Thyroid gland (tissue), 4 donors: ENCODE measurements around the gene MAP2K4. TPM values are rescaled to one million over a fixed set of nuclear protein-coding genes. Genes with fewer than 3 reads are reported as not detected.

ENCODE experiments used
- DNase-seq, 2 donors: peaks; one replicate each; pipeline ENCODE4 v3.0.0-alpha.2; 2019
- H3K27ac ChIP-seq, 3 donors: fragments of 200-600 bp; sonication (generic); 1 replicate in 2 of 3; 2 replicates in 1 of 3; pipeline ENCODE4 v1.5.1; 2016 to 2019; ENCODE audit warnings: mild to moderate bottlenecking in 1 of 3, moderate library complexity in 1 of 3
- H3K27me3 ChIP-seq: fragments of 200-600 bp; sonication (generic); one replicate; pipeline ENCODE4 v1.5.1; 2019
- H3K36me3 ChIP-seq, 2 donors: fragments of 200-600 bp; sonication (generic); one replicate each; pipeline ENCODE4 v1.5.1; 2016 to 2019
- H3K4me1 ChIP-seq, 2 donors: fragments of 200-600 bp; sonication (generic); one replicate each; pipeline ENCODE4 v1.5.1; 2017 to 2019
- H3K4me3 ChIP-seq, 3 donors: fragments of 200-600 bp; sonication (generic); replicated peaks in 1 of 3; 1 replicate in 2 of 3; 2 replicates in 1 of 3; pipeline ENCODE4 v1.5.1; 2016; ENCODE audit warnings: mild to moderate bottlenecking in 1 of 3
- H3K9me3 ChIP-seq: fragments of 200-600 bp; sonication (generic); one replicate; pipeline ENCODE4 v1.5.1; 2017
- POLR2A ChIP-seq, 2 donors: fragments of 450-650 bp; IDR thresholded peaks; one replicate each; pipeline ENCODE4 v1.6.1; 2017; ENCODE audit warnings: antibody characterized with exemption in 2 of 2, mild to moderate bottlenecking in 2 of 2, moderate library complexity in 1 of 2
- WGBS, 2 donors: methylation state at CpG; one replicate each; pipeline ENCODE4 v1.1.5; 2017; 5-methylcytosine and 5-hydroxymethylcytosine counted together
- intact Hi-C: fragments of 100-400 bp; cut with DNase I; formaldehyde crosslinking; loops from one replicate; pipeline ENCODE4 v1.15.1; 2023
- total RNA-seq, 4 donors: library from RNA; depleted of rRNA; stranded (reverse); fragments of >200 nt; gene quantifications; one replicate each; pipeline ENCODE4 v1.2.3, GENCODE V29; 2016
- TF ChIP-seq, protein P1 (sequence below), 6 experiments: fragments of 200-600 bp in 3 of 6; fragments of 450-650 bp in 3 of 6; sonication (generic) in 3 of 6; IDR thresholded peaks; one replicate each; pipeline ENCODE4 v1.5.1; 2016 to 2019; ENCODE audit warnings: antibody characterized with exemption in 6 of 6, mild to moderate bottlenecking in 2 of 6, inconsistent platforms in 1 of 6, moderate library complexity in 1 of 6

The MAP2K4 gene
- total RNA-seq, 4 donors from 2014 or later, result 41.6 to 53.2 (median 47.8) TPM

DNA sequence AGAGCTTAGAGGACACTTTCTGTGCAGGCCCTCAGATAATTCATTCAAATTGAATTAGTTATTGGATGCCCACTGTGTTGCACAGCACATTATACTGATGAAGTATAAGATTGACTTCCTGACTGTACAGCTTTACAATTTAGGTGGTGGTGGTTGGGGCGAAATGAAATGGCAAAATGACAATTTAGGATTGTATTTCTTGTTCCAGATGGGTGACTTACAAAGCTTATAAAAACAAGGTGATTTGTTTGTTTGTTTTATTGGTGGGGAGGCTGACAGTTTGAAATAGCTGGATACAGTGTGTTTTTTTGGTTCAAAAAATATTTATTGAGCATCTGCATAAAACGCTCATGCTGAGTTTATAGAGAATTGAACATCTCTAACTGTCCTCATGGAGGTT, 1.6 kb downstream of the MAP2K4 start:
- Histone ChIP-seq H3K27me3 (no peaks in the 10 kb centered on the region), H3K9me3 (no peaks in the 10 kb centered on the region), H3K4me1 (peaks cover 45 to 51% of the 10 kb centered on the region in 2 donors), H3K4me3 (no peak overlapping the region), H3K36me3 (no peaks in the 10 kb centered on the region), H3K27ac (no peak overlapping the region)
- intact Hi-C loops, result no loop called here
- 70 to 79% methylated on average over 2 of the region's 2 CpGs for WGBS, 2 donors
- no peak for DNase-seq
- TF ChIP-seq, protein P1, sequence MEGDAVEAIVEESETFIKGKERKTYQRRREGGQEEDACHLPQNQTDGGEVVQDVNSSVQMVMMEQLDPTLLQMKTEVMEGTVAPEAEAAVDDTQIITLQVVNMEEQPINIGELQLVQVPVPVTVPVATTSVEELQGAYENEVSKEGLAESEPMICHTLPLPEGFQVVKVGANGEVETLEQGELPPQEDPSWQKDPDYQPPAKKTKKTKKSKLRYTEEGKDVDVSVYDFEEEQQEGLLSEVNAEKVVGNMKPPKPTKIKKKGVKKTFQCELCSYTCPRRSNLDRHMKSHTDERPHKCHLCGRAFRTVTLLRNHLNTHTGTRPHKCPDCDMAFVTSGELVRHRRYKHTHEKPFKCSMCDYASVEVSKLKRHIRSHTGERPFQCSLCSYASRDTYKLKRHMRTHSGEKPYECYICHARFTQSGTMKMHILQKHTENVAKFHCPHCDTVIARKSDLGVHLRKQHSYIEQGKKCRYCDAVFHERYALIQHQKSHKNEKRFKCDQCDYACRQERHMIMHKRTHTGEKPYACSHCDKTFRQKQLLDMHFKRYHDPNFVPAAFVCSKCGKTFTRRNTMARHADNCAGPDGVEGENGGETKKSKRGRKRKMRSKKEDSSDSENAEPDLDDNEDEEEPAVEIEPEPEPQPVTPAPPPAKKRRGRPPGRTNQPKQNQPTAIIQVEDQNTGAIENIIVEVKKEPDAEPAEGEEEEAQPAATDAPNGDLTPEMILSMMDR (IDR thresholded peaks at IDR 0.05), result no peak
- no peak for TF ChIP-seq POLR2A (IDR thresholded peaks at IDR 0.05)

DNA sequence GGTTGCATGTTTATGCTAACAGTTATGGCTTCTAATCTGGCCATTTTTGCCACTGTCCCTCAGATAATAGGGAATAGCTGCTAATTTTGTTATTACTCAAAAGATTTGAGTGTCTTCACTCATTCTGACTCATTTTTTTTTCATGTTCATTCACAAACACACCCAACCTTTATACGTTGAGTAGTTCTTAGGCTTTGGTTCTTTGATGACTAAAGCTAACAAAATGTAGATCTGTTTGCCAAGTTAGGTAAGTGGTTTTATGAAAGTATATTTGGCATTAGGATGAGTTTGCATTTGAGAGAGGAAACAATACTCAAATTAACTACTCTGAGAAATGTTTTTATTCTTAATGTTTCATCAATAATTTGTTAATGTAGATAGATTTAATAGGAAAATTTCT, 3.6 kb downstream of the MAP2K4 start:
- WGBS, 2 donors, result 28 to 34% methylated on average over 1 of the region's 1 CpG
- H3K4me3 ChIP-seq, result no peak overlapping the region
- TF ChIP-seq POLR2A (IDR thresholded peaks at IDR 0.05), result no peak
- TF ChIP-seq, protein P1 (IDR thresholded peaks at IDR 0.05), result no peak
- intact Hi-C loops, result no loop called here
- H3K27me3 ChIP-seq, result no peaks in the 10 kb centered on the region
- H3K9me3 ChIP-seq, result no peaks in the 10 kb centered on the region
- no peaks in the 10 kb centered on the region for H3K36me3 ChIP-seq
- DNase-seq, result no peak
- H3K27ac ChIP-seq, result no peak overlapping the region
- peaks cover 45 to 57% of the 10 kb centered on the region in 2 donors for H3K4me1 ChIP-seq

DNA sequence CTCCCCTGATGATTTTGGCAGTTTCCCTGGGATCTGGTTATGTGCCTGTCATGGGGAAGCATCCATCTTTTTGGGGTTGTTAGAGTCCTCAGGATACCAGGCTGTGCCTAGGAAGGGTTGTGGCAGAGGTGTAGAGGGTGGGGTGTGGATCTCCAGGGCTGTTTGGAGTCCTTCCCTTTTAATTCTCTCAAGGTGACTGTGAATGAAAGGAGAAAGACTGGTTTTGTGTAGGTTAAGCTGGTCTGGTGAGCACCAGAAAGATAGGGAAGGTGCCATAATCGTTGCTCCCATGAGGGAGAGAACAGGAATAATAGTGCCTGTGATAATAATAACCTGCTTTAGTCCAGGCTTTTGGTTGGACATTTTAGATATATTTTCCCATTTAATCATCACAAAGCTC, 7.0 kb downstream of the MAP2K4 start:
- H3K9me3 ChIP-seq, result no peaks in the 10 kb centered on the region
- DNase-seq, result no peak
- H3K36me3 ChIP-seq, result no peaks in the 10 kb centered on the region
- peaks cover 35 to 56% of the 10 kb centered on the region in 2 donors for H3K4me1 ChIP-seq
- intact Hi-C loops, result no loop called here
- H3K4me3 ChIP-seq, result no peak overlapping the region
- 91 to 96% methylated on average over 1 of the region's 1 CpG for WGBS, 2 donors
- H3K27me3 ChIP-seq, result no peaks in the 10 kb centered on the region
- TF ChIP-seq, protein P1 (IDR thresholded peaks at IDR 0.05), result no peak
- no peak for TF ChIP-seq POLR2A (IDR thresholded peaks at IDR 0.05)
- H3K27ac ChIP-seq, result no peak overlapping the region

DNA sequence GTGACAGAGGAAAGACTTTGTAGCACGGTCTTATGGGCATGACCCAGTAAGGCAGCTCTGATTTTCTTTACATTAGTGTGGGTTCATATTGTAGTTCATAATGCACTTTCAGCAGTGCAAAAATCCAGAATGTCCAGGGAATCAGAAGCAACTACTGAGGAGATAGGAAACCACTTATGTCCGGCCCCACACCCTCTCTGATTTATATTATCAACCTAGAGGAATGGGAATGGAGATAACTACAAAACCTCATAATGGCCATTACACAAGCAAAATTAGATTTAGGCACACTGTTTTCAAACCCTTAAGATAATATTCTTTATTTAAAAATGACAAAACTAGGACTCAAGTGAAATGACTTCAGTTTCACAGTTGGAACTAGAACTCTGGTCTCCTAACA, 7.9 kb downstream of the MAP2K4 start:
- WGBS, 2 donors, result 89 to 98% methylated on average over 2 of the region's 2 CpGs
- no peaks in the 10 kb centered on the region for H3K36me3 ChIP-seq
- intact Hi-C loops, result no loop called here
- no peak for DNase-seq
- peaks cover 29 to 47% of the 10 kb centered on the region in 2 donors for H3K4me1 ChIP-seq
- no peaks in the 10 kb centered on the region for H3K27me3 ChIP-seq
- H3K4me3 ChIP-seq, result no peak overlapping the region
- H3K9me3 ChIP-seq, result no peaks in the 10 kb centered on the region
- TF ChIP-seq POLR2A (IDR thresholded peaks at IDR 0.05), result no peak
- TF ChIP-seq, protein P1 (IDR thresholded peaks at IDR 0.05), result no peak
- no peak overlapping the region for H3K27ac ChIP-seq

DNA sequence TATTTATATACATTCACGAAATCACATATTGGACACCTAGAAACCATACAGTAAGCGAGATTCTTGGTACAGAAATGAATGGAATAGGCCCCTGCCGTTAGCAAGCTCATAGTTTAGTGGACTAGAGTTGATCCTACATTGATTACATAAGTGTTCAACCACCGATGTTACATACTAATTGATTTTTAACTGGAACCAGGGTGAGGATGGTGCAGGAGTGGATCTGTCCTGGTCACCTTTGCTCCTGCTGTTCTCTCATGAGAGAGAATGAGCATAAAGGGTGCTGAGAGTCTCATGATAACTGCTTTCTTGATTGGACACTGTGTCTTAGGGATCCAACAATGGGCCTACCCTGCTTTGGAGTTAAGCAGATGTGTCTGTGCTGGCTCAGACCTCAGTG, 13.9 kb downstream of the MAP2K4 start:
- Histone ChIP-seq H3K27ac (no peak overlapping the region), H3K27me3 (no peaks in the 10 kb centered on the region), H3K36me3 (no peaks in the 10 kb centered on the region), H3K4me3 (no peak overlapping the region), H3K9me3 (no peaks in the 10 kb centered on the region), H3K4me1 (peaks cover 9 to 20% of the 10 kb centered on the region in 2 donors)
- TF ChIP-seq, protein P1 (IDR thresholded peaks at IDR 0.05), result no peak
- no peak for TF ChIP-seq POLR2A (IDR thresholded peaks at IDR 0.05)
- intact Hi-C loops, result no loop called here
- no peak for DNase-seq
- WGBS, 2 donors, result 92 to 97% methylated on average over 4 of the region's 4 CpGs
